GM21723 (cell line): ENCODE measurements around the gene DACH2.
"Not testable (repeated sequence)": the region's sequence is repeated elsewhere in the genome, so short reads cannot be mapped to it uniquely, and the experiment has no call there.

Experiments used
- ATAC-seq: cut with Tn5 transposase; IDR thresholded peaks from one replicate; pipeline ENCODE4 v1.9.1; 2021; ENCODE audit warnings: mild to moderate bottlenecking, moderate library complexity; ENCODE audit not compliant: unreplicated experiment

The DACH2 gene

DNA sequence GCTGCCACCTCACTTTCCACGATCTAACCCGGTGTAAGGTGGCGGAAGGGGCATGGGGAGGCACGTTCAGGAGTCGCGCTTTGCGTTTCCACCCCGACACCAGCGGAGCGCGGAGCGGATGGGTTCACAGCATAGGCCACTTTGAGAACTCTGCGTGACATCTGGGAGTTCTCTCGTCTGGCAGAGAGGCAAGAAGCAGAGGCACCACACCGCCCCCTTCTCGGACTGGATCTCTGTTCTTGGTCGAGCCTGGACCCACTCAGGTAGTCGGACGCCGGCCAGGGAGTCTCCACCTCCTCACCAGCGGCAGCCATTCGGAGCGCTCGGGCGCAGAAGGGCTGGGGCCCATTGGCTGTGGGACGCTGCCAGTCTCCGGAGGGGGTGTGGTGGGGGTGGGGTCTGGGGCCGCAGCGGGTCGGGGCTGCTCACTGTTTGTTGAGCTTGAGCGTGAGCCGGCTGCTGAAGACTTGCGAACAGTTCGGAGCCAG is at the start of gene DACH2:
Gene DACH2, plus strand, starts transcription at position 428 of the 488 bp plus-strand sequence.
- ATAC-seq: peak; percentile 98

GRCh38 chrX:86102341-86102740 is 45.9 kb upstream of the DACH2 start:
- no peak for ATAC-seq

DNA sequence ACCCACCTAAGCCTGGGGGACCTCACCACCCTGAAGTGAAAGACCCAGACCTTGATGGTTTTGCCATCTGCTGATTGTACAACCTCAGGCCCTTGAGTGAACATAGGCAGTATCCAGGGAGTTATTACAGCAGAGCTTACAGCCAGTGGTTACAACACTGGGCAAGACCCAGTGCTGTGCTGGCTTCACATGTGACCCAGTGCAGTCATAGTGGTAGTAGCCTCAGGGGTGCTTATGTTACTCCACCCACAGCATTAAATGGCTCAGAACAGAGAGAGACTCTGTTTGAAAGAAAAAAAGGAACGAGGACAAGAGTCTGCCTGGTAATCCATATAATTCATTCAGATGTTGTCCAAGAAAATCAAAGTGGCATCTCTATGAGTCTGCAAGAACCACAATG is 45.2 kb upstream of the DACH2 start:
- no peak for ATAC-seq

- no peak for ATAC-seq
Measured at GRCh38 chrX:86104526-86104925, 43.7 kb upstream of the DACH2 start.

- no peak for ATAC-seq
Measured at GRCh38 chrX:86121916-86122315, 26.3 kb upstream of the DACH2 start.

DNA sequence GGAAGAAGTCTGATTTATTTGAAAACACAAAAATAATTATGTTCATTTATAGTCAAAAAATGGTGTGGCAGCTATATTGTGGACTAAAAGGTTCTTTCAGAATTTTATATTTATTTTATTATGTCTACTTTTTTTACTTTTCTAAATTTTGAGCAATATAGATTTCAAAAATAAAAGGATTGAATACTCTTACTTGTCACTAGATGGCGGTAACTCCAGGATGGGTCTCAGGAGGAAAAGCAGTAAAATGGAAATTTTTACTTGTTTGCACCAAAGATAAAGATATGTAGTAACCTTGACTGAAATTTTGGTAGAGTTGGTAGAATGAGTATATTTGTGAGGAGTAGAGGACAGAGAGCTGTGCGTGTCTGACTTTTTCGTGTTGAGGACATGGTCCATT is 14.5 kb upstream of the DACH2 start:
- no peak for ATAC-seq

GRCh38 chrX:86137071-86137470 is 11.2 kb upstream of the DACH2 start:
- no peak for ATAC-seq

DNA sequence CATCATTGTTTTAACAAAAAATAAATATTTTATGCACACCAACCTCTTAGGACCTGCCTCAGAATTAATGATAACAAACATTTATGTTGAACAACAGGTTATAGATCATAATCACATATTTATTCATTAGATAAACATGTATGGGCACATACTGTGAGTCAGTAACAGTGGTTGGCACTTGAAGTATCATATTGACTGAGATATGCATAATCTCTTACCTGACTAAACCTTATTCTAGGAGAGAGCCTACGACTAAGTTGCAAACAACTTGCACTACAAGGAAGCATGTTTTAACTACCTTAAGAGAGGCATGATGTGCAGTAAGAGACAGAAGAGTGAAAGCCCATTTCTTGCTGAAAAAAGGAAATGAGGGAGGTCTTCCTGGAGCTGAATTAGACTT is 6.5 kb upstream of the DACH2 start:
- no peak for ATAC-seq

DNA sequence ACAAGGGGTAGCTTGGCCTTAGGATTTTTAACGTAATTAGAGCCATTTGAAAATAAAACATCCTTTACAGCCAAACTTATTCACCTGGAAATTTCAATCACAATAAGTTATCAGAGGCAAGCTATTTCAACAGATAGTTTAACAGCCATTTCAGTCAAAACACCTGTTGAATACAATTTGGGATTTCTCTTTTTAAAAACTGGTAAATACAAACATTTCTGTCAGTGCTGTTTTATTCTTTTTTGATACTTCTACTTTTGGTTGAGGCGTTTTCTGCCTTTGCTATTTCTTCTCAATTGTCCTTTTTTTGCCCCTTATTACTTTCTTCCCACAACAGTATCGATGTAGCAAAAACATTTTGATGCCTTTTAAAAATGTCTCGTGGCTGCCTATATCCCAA is 2.1 kb upstream of the DACH2 start:
- no peak for ATAC-seq

- ATAC-seq: no peak
Measured at GRCh38 chrX:86148594-86148993, 343 bp downstream of the DACH2 start.

DNA sequence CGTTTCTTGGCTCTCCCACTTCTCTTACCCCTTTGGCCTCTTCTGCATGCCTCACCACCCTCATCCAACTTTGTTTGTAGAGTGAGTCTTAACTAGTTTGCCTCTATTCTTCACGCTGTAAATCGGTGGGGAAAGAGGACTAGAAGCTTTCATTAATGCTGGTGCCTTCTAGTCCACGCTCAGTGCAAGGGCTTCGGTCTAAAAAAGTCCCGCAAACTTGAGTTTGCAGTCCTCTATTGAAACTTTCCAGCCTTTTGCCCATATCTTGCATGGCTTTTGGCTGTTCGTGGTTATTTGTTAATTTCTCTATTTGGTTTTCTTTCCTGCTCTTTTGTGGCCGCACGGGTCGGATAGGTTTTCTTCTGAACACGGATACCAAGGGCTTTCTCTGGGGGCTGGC is 868 bp downstream of the DACH2 start:
- ATAC-seq: no peak

DNA sequence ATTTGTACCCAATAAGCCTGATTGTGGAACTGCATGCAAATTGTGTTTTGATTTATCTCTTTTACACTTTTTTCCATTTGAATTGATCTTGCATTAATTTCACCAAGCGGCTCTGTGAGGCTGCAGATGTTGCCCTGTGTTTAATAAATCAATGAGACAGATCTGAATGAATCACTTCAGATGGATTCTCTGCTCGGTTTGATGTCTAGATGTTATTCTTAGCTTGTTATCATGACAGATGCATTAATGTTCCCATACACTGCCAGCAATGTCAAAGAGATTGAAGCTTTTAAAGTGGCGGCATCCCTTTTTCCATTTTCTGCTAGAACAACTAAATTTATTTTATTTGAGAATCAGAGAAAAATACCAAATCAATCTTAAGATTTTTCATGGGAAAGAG is 6.3 kb downstream of the DACH2 start:
- ATAC-seq: no peak

- ATAC-seq: peak; percentile 86
Measured at GRCh38 chrX:86171366-86171765, 23.1 kb downstream of the DACH2 start.

- ATAC-seq: no peak
Measured at GRCh38 chrX:86178906-86179305, 30.7 kb downstream of the DACH2 start.

GRCh38 chrX:86181325-86181724 is 33.1 kb downstream of the DACH2 start:
- not testable (repeated sequence) for ATAC-seq

DNA sequence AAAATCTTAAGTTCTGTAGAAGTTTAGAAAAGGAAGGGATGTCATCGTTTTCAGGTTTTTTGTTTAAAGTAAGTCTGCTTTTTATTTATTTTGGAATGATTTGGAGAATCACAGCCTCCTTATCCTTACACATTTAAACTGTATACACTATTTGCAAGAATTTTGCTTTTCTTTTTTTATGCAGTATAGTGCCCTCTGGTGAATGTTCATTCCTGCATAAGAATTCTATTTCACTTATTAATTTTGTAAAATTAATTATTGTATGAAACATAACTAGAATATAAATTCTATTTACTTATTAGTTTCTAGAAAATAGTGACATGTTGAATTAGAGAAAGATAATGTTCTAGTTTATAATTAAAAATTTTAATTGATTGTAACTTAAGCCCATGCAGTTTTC is 44.6 kb downstream of the DACH2 start:
- ATAC-seq: no peak

- no peak for ATAC-seq
Measured at GRCh38 chrX:86194758-86195157, 46.5 kb downstream of the DACH2 start.

DNA sequence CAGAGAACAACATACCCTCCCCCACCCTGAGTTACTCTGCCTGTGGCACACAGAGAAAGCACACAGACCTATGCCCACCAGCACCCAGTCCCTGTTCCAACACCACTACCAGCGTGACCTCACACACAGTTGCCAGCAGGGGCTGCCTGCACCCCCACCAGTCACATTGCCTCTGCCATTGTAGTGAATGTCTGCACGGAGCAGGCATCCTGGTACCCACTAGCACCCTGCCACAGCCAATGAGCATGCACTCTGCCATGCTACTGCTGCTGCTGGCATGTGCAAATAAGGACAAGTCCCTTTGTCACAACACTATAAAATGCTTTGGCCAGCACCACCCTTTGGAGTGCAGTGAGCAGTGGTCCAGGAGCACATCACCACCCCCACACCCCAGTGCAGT is 47.1 kb downstream of the DACH2 start:
- ATAC-seq: no peak

DNA sequence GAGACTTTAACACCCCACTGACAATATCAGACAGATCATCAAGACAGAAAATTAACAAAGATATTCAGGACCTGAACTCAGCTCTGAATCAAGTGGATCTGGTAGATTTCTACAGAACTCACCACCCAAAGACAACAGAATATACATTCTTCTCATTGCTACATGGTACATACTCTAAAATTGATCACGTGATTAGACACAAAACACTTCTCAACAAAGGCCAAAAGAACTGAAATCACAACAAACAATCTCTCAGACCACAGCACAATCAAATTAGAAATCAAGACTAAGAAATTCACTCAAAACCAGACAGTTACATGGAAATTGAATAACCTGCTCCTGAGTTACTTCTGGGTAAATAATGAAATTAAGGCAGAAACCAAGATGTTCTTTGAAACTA is 49.6 kb downstream of the DACH2 start:
- ATAC-seq: no peak

DNA sequence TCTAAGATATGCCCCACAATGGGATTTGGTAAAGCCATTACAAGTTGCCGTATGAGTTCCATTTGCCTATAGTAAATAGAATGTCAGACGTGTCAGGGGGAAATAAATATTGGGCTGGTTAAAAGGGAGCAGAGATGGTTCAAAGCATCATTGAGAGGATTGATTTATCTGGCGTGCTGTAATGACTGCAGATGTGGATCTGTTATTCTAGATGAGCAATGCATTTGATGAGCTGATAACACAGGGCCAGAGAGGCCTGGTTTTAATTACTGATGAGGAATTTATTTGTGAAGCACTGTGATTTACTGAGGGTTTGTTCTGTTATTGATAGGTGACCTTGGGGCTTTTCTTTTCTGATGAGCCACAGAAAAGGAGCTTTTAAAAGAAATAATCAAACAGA is 62.5 kb downstream of the DACH2 start:
- ATAC-seq: no peak

- no peak for ATAC-seq
Measured at GRCh38 chrX:86215260-86215659, 67.0 kb downstream of the DACH2 start.

GRCh38 chrX:86237482-86237881 is 89.2 kb downstream of the DACH2 start:
- no peak for ATAC-seq

DNA sequence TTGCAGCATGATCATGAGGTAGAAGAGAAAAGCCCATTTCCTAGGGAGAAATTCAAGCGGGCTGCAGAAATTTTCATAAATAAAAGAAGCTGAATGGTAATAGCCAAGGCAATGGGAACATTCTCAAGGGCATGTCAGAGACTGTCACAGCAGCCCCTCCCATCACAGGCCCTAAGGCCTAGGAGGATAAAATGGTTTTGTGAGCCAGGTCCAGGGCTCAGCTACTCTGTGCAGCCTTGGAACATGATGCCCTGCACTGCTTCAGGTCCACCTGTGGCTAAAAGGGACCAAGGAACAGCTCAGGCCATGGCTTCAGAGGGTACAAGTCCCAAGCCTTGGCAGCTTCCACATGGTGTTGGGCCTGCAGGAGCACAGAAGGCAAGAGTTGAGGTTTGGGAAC is 93.3 kb downstream of the DACH2 start:
- no peak for ATAC-seq

DNA sequence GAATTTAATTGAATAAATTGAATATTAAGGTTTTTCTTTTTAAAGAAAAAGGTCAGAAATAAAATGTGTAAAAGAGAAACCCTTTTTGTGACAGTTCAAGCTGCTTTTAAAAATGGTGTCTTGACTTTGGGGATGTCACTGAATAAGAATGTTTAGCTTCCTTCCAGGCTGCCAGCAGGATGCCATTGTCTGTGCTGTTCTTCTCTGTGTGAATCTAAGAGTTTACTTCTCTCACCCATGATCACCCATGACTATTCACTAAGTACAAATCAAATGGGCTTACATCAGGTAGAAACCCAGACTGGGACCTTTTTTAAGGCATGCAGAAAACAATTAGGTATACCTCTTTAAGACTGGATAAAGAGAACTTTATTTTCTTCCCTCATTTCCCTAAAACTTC is 115.3 kb downstream of the DACH2 start:
- ATAC-seq: no peak
